LNCAP (cell line): ENCODE results near the gene CCDC127.

Experiments used
- TF ChIP-seq, protein P1 (sequence below): fragments of 450-650 bp; IDR thresholded peaks from 2 replicates; pipeline ENCODE4 v1.5.1; 2017; ENCODE audit warnings: mild to moderate bottlenecking

The CCDC127 gene

DNA sequence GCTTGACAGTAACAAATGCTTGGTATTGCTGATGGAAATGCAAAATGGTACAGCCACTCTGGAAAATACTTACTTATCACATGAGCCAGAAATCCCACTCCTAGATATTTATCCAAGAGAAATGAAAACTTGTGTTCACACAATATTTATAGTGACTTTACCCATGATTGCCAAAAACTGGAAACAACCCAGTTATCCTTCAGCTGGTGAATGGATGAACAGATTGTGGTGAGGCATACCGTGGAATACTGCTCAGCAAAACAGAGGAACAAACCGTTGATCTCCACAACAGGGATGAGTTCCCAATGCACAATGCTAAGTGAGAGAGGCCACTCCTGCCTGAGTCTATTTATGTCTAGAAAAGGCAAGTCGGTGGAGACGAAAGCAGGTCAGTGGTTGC, 67.2 kb downstream of the CCDC127 start:
- TF ChIP-seq, protein P1, sequence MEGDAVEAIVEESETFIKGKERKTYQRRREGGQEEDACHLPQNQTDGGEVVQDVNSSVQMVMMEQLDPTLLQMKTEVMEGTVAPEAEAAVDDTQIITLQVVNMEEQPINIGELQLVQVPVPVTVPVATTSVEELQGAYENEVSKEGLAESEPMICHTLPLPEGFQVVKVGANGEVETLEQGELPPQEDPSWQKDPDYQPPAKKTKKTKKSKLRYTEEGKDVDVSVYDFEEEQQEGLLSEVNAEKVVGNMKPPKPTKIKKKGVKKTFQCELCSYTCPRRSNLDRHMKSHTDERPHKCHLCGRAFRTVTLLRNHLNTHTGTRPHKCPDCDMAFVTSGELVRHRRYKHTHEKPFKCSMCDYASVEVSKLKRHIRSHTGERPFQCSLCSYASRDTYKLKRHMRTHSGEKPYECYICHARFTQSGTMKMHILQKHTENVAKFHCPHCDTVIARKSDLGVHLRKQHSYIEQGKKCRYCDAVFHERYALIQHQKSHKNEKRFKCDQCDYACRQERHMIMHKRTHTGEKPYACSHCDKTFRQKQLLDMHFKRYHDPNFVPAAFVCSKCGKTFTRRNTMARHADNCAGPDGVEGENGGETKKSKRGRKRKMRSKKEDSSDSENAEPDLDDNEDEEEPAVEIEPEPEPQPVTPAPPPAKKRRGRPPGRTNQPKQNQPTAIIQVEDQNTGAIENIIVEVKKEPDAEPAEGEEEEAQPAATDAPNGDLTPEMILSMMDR = no peak

DNA sequence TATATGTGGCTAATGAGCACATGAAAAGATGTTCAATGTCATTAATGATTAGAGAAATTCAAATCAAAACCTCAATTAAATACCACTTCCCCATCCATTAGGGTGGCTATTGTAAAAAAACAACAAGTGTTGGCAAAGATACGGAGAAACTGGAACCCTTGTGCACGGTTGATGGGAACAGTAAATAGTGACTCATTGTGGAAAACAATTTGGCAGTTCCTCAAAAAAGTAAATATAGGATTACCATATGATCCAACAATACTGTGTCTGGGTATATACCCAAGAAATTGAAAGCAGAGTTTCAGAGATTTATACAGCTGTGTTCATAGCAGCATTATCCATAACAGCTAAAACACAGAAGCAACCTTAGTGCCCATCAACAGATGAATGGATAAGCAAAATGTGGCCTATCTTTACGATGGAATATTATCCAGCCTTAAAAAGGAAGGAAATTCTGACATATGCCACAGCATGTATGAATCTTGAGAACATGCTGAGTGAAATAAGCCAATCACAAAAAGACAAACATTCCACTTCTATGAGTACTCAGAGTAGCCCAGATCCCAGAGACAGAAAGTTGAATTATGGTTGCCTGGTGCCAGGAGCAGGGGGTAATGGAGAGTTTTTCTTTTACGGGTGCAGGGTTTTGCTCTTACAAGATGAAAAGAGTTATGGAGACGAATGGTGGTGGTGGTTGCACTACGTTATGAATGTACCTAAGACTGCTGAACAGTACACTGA, 68.0 kb downstream of the CCDC127 start:
- TF ChIP-seq, protein P1 = no peak

DNA sequence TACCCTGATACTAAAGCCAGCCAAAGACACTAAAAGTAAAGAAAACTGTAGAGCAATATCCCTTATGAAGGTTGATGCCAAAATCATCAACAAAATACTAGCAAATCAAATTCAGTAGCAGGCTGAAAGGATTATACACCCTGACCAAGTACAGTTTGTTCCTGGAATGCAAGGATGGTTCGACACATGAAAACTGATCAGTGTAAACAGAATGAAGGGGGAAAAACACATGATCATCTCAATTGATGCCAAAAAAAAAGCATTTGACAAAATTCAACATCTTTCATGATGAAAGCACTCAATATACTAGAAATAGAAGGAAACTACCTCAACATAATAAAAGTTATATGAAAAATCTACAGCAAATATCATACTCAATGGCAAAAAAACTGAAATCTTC, 70.2 kb downstream of the CCDC127 start:
- TF ChIP-seq, protein P1 = no peak
